ENCODE data around the gene ZNF865. TPM values are rescaled to one million over a fixed set of nuclear protein-coding genes. Genes with fewer than 3 reads are reported as not detected.

The ZNF865 gene
- total and polyA plus RNA-seq, 2 donors (not counting 1 experiment from before 2014, with no cell fraction given): 11.3 to 22.7 TPM

- H2AFZ ChIP-seq (ENCODE audit: insufficient read depth, low read depth, low read length, poor library complexity, severe bottlenecking): no peak overlapping the region
- no peak overlapping the region for H3K4me2 ChIP-seq (replicated peaks; ENCODE audit: low read depth, low read length, poor library complexity, severe bottlenecking)
- TF ChIP-seq CTCF (IDR thresholded peaks at IDR 0.05): no peak
- no peak for TF ChIP-seq EZH2 (IDR thresholded peaks at IDR 0.05; ENCODE audit: borderline replicate concordance, insufficient read depth, low read depth, low read length, poor library complexity, severe bottlenecking)
- H3K9me3 ChIP-seq (ENCODE audit: control extremely low read depth in 1 of 3, control insufficient read depth in 2 of 3, insufficient read depth in 1 of 3, low read length in 2 of 3): no peaks in the 10 kb centered on the region
- H3K27ac Mint-ChIP-seq: no peak overlapping the region
- intact Hi-C loops (cut with micrococcal nuclease): no loop called here
- WGBS (ENCODE audit: insufficient coverage): 98% methylated on average over 84 of the region's 88 CpGs
- H3K4me1 ChIP-seq (ENCODE audit: control insufficient read depth in 2 of 2, insufficient read depth in 2 of 2, low read length in 2 of 2): peaks cover 14 to 18% of the 10 kb centered on the region in 2 donors
- POLR2A ChIA-PET: no interaction called here
- H3K36me3 ChIP-seq (replicated peaks in 1 of 2; ENCODE audit: control extremely low read depth in 1 of 2, control insufficient read depth in 1 of 2, extremely low read depth in 1 of 2, insufficient read depth in 2 of 2, low read length in 1 of 2): peaks cover 0 to 17% of the 10 kb centered on the region in 2 experiments
- H3K27ac ChIP-seq (ENCODE audit: low read length in 2 of 2): no peak overlapping the region
- CTCF ChIA-PET: interaction anchor here (0.8 to 1.0 kb wide), 2 partner anchors 9 to 24 kb away, joined by 3 read pairs; no protein-coding TSS in a partner anchor
- peaks cover 37% of the 10 kb centered on the region for H4K20me1 ChIP-seq (ENCODE audit: control insufficient read depth, insufficient read depth, low read length, poor library complexity, severe bottlenecking)
- H3K27me3 ChIP-seq (replicated peaks in 1 of 4; ENCODE audit: control extremely low read depth in 1 of 4, control insufficient read depth in 3 of 4, insufficient read depth in 4 of 4, low read length in 3 of 4): no peaks in the 10 kb centered on the region
- no peak overlapping the region for H3K4me3 ChIP-seq (ENCODE audit: control extremely low read depth in 1 of 5, extremely low read depth in 1 of 5, insufficient read depth in 1 of 5, low read depth in 2 of 5, low read length in 4 of 5)
- ATAC-seq (ENCODE audit: low read depth) (no peak), DNase-seq (no peak)
- H3K79me2 ChIP-seq (ENCODE audit: control insufficient read depth, insufficient read depth, low read length): peaks cover 36% of the 10 kb centered on the region
- no peaks in the 10 kb centered on the region for H3K9me3 Mint-ChIP-seq (ENCODE audit: insufficient read depth)
- peaks cover 27% of the 10 kb centered on the region for H3K4me1 Mint-ChIP-seq
- H3K9ac ChIP-seq (ENCODE audit: low read length): no peak overlapping the region
- no peaks in the 10 kb centered on the region for H3K27me3 Mint-ChIP-seq
- no peak overlapping the region for H3K4me3 Mint-ChIP-seq
Measured at GRCh38 chr19:55615543-55616394, 10.3 kb downstream of the ZNF865 start.

DNA sequence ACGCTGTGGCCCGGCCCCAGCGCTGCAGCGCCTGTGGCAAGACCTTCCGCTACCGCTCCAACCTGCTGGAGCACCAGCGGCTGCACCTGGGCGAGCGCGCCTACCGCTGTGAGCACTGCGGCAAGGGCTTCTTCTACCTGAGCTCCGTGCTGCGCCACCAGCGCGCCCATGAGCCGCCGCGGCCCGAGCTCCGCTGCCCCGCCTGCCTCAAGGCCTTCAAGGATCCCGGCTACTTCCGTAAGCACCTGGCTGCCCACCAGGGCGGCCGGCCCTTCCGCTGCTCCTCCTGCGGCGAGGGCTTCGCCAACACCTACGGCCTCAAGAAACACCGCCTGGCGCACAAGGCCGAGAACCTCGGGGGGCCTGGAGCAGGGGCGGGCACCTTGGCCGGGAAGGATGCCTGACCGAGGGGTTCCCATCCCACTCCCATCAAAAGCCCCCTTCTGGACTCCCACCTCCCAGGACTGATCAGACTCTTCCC is 11.0 kb downstream of the ZNF865 start:
- Histone ChIP-seq H3K4me1 (ENCODE audit: control insufficient read depth in 2 of 2, insufficient read depth in 2 of 2, low read length in 2 of 2) (peaks cover 14 to 16% of the 10 kb centered on the region in 2 donors), H2AFZ (ENCODE audit: insufficient read depth, low read depth, low read length, poor library complexity, severe bottlenecking) (no peak overlapping the region), H3K79me2 (ENCODE audit: control insufficient read depth, insufficient read depth, low read length) (peaks cover 29% of the 10 kb centered on the region), H3K4me3 (ENCODE audit: control extremely low read depth in 1 of 5, extremely low read depth in 1 of 5, insufficient read depth in 1 of 5, low read depth in 2 of 5, low read length in 4 of 5) (no peak overlapping the region), H3K36me3 (replicated peaks in 1 of 2; ENCODE audit: control extremely low read depth in 1 of 2, control insufficient read depth in 1 of 2, extremely low read depth in 1 of 2, insufficient read depth in 2 of 2, low read length in 1 of 2) (peaks cover 0 to 21% of the 10 kb centered on the region in 2 experiments), H3K9ac (ENCODE audit: low read length) (no peak overlapping the region), H4K20me1 (ENCODE audit: control insufficient read depth, insufficient read depth, low read length, poor library complexity, severe bottlenecking) (peaks cover 30% of the 10 kb centered on the region), H3K27me3 (replicated peaks in 1 of 4; ENCODE audit: control extremely low read depth in 1 of 4, control insufficient read depth in 3 of 4, insufficient read depth in 4 of 4, low read length in 3 of 4) (no peaks in the 10 kb centered on the region), H3K27ac (ENCODE audit: low read length in 2 of 2) (no peak overlapping the region), H3K9me3 (ENCODE audit: control extremely low read depth in 1 of 3, control insufficient read depth in 2 of 3, insufficient read depth in 1 of 3, low read length in 2 of 3) (no peaks in the 10 kb centered on the region), H3K4me2 (replicated peaks; ENCODE audit: low read depth, low read length, poor library complexity, severe bottlenecking) (no peak overlapping the region)
- Mint-ChIP-seq H3K27me3 (no peaks in the 10 kb centered on the region), H3K27ac (peak overlapping the region; percentile 78), H3K4me3 (no peak overlapping the region), H3K4me1 (peaks cover 20% of the 10 kb centered on the region), H3K9me3 (ENCODE audit: insufficient read depth) (no peaks in the 10 kb centered on the region)
- WGBS (ENCODE audit: insufficient coverage): 97% methylated on average over 38 of the region's 38 CpGs
- ChIA-PET POLR2A (no interaction called here), CTCF (interaction anchor here (0.8 kb wide), 1 partner anchor 23 kb away, joined by 3 read pairs; no protein-coding TSS in a partner anchor)
- TF ChIP-seq CTCF (IDR thresholded peaks at IDR 0.05) (no peak), EZH2 (IDR thresholded peaks at IDR 0.05; ENCODE audit: borderline replicate concordance, insufficient read depth, low read depth, low read length, poor library complexity, severe bottlenecking) (no peak)
- intact Hi-C loops (cut with micrococcal nuclease): no loop called here
- DNase-seq (no peak), ATAC-seq (ENCODE audit: low read depth) (no peak)
